Trophoblast cell (in vitro differentiated cells and primary cell): ENCODE data around the gene AFF4.

Experiments
- DNase-seq, 2 donors: peaks; one replicate each; pipeline ENCODE4 v3.0.0-alpha.2; 2016
- H2AFZ ChIP-seq: 2 replicates; pipeline ENCODE4 v1.6.1; 2013; ENCODE audit warnings: low read length, moderate library complexity, mild to moderate bottlenecking; ENCODE audit not compliant: insufficient read depth, poor library complexity
- H2AK5ac ChIP-seq: 2 replicates; pipeline ENCODE4 v1.6.1; 2013; ENCODE audit warnings: mild to moderate bottlenecking, low read length
- H2BK120ac ChIP-seq: 2 replicates; pipeline ENCODE4 v1.6.1; 2013; ENCODE audit warnings: low read length, mild to moderate bottlenecking, moderate library complexity; ENCODE audit not compliant: insufficient read depth, poor library complexity
- H2BK12ac ChIP-seq: 2 replicates; pipeline ENCODE4 v1.6.1; 2013; ENCODE audit warnings: mild to moderate bottlenecking, low read length, moderate library complexity
- H2BK5ac ChIP-seq: 2 replicates; pipeline ENCODE4 v1.6.1; 2013; ENCODE audit warnings: low read length, low read depth, moderate library complexity, mild to moderate bottlenecking; ENCODE audit not compliant: poor library complexity
- H3K14ac ChIP-seq: 2 replicates; pipeline ENCODE4 v1.6.1; 2013; ENCODE audit warnings: mild to moderate bottlenecking, low read length
- H3K18ac ChIP-seq: 2 replicates; pipeline ENCODE4 v1.6.1; 2013; ENCODE audit warnings: mild to moderate bottlenecking, low read length
- H3K23ac ChIP-seq: 2 replicates; pipeline ENCODE4 v1.6.1; 2013; ENCODE audit warnings: low read length
- H3K27ac ChIP-seq: 2 replicates; pipeline ENCODE4 v1.5.1; 2013; ENCODE audit warnings: low read depth, mild to moderate bottlenecking, inconsistent platforms, low read length, moderate library complexity
- H3K27me3 ChIP-seq: 2 replicates; pipeline ENCODE4 v1.6.1; 2013; ENCODE audit warnings: inconsistent platforms, mild to moderate bottlenecking, low read length, moderate library complexity; ENCODE audit not compliant: insufficient read depth
- H3K36me3 ChIP-seq, 2 experiments: 1 replicate in 1 of 2; 2 replicates in 1 of 2; pipeline ENCODE4 v1.6.1; 2013; ENCODE audit warnings: low read length in 2 of 2, mild to moderate bottlenecking in 2 of 2, moderate library complexity in 1 of 2; ENCODE audit not compliant: insufficient read depth in 2 of 2, control insufficient read depth in 1 of 2
- H3K4ac ChIP-seq: 2 replicates; pipeline ENCODE4 v1.6.1; 2013; ENCODE audit warnings: low read depth, mild to moderate bottlenecking, low read length, moderate library complexity
- H3K4me1 ChIP-seq, 2 experiments: 1 replicate in 1 of 2; 2 replicates in 1 of 2; pipeline ENCODE4 v1.6.1; 2013; ENCODE audit warnings: low read length in 2 of 2, mild to moderate bottlenecking in 2 of 2, moderate library complexity in 1 of 2; ENCODE audit not compliant: insufficient read depth in 2 of 2, control insufficient read depth in 1 of 2
- H3K4me2 ChIP-seq: 2 replicates; pipeline ENCODE4 v1.6.1; 2013; ENCODE audit warnings: inconsistent platforms, mild to moderate bottlenecking, low read length, moderate library complexity
- H3K4me3 ChIP-seq: 2 replicates; pipeline ENCODE4 v1.5.1; 2013; ENCODE audit warnings: mild to moderate bottlenecking, low read depth, low read length, inconsistent platforms
- H3K79me1 ChIP-seq: one replicate; pipeline ENCODE4 v1.6.1; 2013; ENCODE audit warnings: low read length
- H3K79me2 ChIP-seq: 2 replicates; pipeline ENCODE4 v1.6.1; 2013; ENCODE audit warnings: low read length, mild to moderate bottlenecking; ENCODE audit not compliant: control insufficient read depth, insufficient read depth, poor library complexity
- H3K9ac ChIP-seq: 2 replicates; pipeline ENCODE4 v1.6.1; 2013; ENCODE audit warnings: mild to moderate bottlenecking, low read length
- H3K9me3 ChIP-seq: 2 replicates; pipeline ENCODE4 v1.6.1; 2013; ENCODE audit warnings: low read depth, mild to moderate bottlenecking, control low read depth, inconsistent platforms, low read length; ENCODE audit not compliant: insufficient read depth
- H4K12ac ChIP-seq: 2 replicates; pipeline ENCODE4 v1.6.1; 2013; ENCODE audit warnings: low read depth, mild to moderate bottlenecking, low read length, moderate library complexity
- H4K8ac ChIP-seq: 2 replicates; pipeline ENCODE4 v1.6.1; 2013; ENCODE audit warnings: low read depth, mild to moderate bottlenecking, low read length, moderate library complexity
- H4K91ac ChIP-seq: one replicate; pipeline ENCODE4 v1.6.1; 2013; ENCODE audit warnings: low read depth, mild to moderate bottlenecking, low read length, moderate library complexity
- WGBS: extraction: QIAGEN DNeasy Blood & Tissue Kit; methylation state at CpG from one replicate; pipeline ENCODE4 v1.1.7; 2013; ENCODE audit warnings: missing lambda C conversion rate; ENCODE audit not compliant: insufficient read length, insufficient coverage; ENCODE audit errors: extremely low coverage; 5-methylcytosine and 5-hydroxymethylcytosine counted together

AFF4 gene

DNA sequence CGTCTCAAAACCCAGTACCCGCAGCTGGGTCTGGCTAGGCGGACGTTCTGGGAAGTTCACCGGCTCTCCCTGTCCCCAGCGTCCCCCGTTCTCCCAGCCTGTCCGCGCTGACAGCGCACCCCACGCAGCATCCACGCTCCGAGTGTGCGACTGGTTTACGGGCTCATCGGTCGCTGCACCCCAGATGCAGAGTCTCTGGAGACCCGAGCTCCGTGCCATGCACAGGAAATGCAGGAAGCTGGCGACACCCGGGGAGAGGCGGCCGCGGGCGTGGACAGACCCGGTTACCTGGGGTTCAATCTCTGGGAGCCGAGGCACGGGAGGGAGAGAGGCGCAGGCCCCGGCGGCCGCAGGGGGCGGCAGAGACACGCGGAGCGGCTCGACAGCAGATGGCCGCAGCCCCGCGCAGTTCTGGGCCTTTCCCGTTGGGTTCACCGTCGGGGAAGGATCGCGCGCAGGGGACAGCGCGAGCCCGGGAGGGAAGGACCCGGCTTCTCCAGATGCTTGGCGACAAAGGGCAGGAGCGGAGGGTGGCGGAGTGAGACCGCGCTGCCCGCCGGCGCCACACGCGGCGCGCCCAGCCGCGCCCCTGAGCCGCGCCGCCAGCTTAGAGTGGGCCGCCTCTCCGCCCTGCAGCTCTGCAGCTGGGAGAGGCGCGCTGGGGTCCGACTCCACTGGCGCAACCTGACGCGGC, 133.5 kb downstream of the AFF4 start:
- H3K4me3 ChIP-seq = peak overlapping the region; percentile 76
- H2BK120ac ChIP-seq = peak overlapping the region; percentile 78
- H3K18ac ChIP-seq = peak overlapping the region; percentile 92
- peak overlapping the region; percentile 79 for H4K12ac ChIP-seq
- H3K27me3 ChIP-seq = no peaks in the 10 kb centered on the region
- H3K4me1 ChIP-seq = peaks cover 17 to 22% of the 10 kb centered on the region in 2 experiments
- no peak overlapping the region for H2BK12ac ChIP-seq
- H3K9me3 ChIP-seq = no peaks in the 10 kb centered on the region
- H2AFZ ChIP-seq = peak overlapping the region; percentile 94
- peak overlapping the region; percentile 31 for H2BK5ac ChIP-seq
- H2AK5ac ChIP-seq = peak overlapping the region; percentile 44
- H3K79me1 ChIP-seq = peaks cover 17% of the 10 kb centered on the region
- peak overlapping the region; percentile 81 for H4K8ac ChIP-seq
- peak overlapping the region; percentile 81 for H3K4me2 ChIP-seq
- H3K9ac ChIP-seq = peak overlapping the region; percentile 70
- H3K27ac ChIP-seq = peak overlapping the region; percentile 24
- H4K91ac ChIP-seq = peak overlapping the region; percentile 93
- no peak overlapping the region for H3K23ac ChIP-seq
- WGBS = no CpG with 5 or more reads among the region's 75 CpGs
- no peaks in the 10 kb centered on the region for H3K36me3 ChIP-seq
- H3K4ac ChIP-seq = peak overlapping the region; percentile 50
- peak overlapping the region; percentile 94 for H3K14ac ChIP-seq
- peaks cover 6% of the 10 kb centered on the region for H3K79me2 ChIP-seq
- peak; percentile 47 to 75 for DNase-seq

DNA sequence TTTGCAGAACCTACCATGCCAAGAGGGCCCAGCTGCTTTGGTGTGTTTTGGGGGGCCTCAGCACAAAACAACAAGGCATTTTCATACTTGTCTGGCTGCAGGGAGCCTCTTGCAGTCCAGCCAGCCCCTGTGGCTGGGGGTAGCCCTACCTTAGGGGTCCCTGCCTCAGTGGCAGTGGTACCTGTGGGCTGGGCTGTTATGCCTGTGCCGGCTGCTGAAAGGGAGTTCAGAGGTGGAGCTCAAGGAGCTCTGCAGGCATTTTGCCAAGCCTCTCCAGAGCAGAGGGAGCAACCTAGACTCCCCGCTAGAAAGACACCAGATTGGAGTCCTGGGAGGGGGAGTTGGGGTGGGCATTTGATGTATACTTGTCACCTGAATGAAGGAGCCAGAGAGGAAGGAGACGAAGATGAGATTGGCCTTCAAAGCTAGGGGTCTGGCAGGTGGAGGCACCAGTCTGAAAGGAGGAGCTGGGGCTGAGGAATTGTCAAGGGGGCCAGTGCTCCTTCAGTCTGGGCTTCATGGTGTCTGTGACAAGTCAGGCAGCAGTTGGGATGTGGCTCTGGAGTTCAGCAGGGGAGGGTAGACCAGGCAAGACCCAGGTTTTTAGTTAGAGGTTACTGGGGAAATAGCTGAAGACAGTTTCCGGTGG, 134.5 kb downstream of the AFF4 start:
- Histone ChIP-seq H3K36me3 (peaks cover 0 to under 1% of the 10 kb centered on the region in 2 experiments), H3K4me3 (no peak overlapping the region), H3K27me3 (no peaks in the 10 kb centered on the region), H2BK120ac (no peak overlapping the region), H3K4ac (no peak overlapping the region), H2AK5ac (no peak overlapping the region), H4K12ac (no peak overlapping the region), H3K14ac (no peak overlapping the region), H2BK5ac (no peak overlapping the region), H2BK12ac (no peak overlapping the region), H3K79me2 (peaks cover 6% of the 10 kb centered on the region), H4K91ac (no peak overlapping the region), H3K4me2 (no peak overlapping the region), H3K9me3 (no peaks in the 10 kb centered on the region), H3K23ac (no peak overlapping the region), H4K8ac (no peak overlapping the region), H2AFZ (no peak overlapping the region), H3K9ac (no peak overlapping the region), H3K27ac (no peak overlapping the region), H3K79me1 (peaks cover 17% of the 10 kb centered on the region), H3K4me1 (peaks cover 17 to 22% of the 10 kb centered on the region in 2 experiments), H3K18ac (no peak overlapping the region)
- no peak for DNase-seq
- no CpG with 5 or more reads among the region's 4 CpGs for WGBS

DNA sequence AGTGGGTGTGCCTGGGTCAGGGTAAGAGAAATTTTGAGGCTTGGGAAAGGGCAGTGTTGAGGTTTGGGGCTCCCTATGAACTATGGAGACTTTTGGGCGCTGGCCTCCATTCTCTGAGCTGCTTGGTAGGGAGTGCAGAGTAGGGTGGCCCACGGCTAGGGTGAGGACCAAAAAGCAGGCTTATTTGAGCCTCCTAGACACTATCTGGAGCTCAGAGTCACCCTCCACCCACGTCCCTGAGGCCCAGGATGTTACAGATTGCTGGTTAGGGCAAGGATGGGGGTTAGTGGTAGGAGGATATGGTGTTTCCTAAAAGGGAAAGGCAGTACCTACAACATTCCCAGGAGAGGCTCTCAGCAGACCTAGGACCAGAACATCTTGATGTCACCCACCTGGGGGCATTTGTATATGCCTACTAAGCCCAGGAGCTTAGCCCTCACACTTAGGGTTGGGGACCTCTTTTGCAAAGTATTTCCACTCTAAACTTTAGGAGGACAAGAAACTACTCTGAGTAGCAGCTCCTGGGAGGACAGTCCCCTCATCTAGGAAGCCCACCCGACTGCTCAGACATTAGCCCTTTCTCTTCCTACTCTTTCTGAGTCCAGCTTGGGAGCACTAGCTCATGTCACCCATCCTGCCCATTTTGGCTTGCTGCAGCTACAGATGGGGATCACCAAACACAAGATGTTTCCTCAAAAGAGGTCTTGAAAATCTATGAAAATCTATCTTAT, 135.3 kb downstream of the AFF4 start:
- Histone ChIP-seq H3K14ac (no peak overlapping the region), H3K4me3 (no peak overlapping the region), H2AFZ (no peak overlapping the region), H3K4me2 (no peak overlapping the region), H4K91ac (no peak overlapping the region), H3K4ac (no peak overlapping the region), H3K36me3 (peaks cover 0 to 3% of the 10 kb centered on the region in 2 experiments), H3K4me1 (peaks cover 22 to 30% of the 10 kb centered on the region in 2 experiments), H2BK5ac (no peak overlapping the region), H3K79me1 (peaks cover 22% of the 10 kb centered on the region), H3K79me2 (peaks cover 6% of the 10 kb centered on the region), H2BK12ac (no peak overlapping the region), H3K9me3 (no peaks in the 10 kb centered on the region), H2BK120ac (no peak overlapping the region), H3K9ac (no peak overlapping the region), H2AK5ac (no peak overlapping the region), H4K8ac (no peak overlapping the region), H3K18ac (no peak overlapping the region), H3K27me3 (no peaks in the 10 kb centered on the region), H4K12ac (no peak overlapping the region), H3K23ac (no peak overlapping the region), H3K27ac (no peak overlapping the region)
- WGBS = no CpG with 5 or more reads among the region's 4 CpGs
- no peak for DNase-seq

DNA sequence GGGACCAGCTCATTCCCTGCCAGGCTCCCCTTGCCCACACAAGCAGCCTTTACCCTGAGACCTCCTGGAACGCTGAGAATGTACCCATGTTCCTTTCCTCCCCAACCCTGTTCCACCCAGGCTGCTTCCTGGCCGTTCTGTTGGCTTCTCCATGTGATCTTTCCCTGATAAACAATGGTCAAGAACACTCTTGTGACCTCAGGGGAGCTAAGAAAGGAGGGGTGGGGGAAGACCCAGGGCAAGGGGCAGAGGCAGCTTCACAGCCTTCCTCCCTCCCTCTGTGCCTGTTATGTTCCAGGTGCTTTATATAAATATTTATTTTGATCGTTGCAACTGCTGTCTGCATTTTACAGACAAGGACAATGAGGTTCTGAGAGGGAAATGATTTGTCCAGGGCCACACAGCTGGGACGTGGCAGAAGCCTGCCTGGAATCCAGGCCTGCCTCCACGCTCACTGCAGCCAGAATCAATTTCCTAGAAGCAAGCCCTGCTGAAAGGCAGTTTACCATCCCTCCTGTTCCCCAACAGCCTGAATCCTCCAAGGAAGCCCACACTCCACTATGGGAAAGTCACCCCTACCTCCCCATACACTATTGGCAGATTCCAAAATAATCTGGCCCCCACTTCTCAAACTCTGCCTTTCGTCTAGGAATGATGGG, 136.9 kb downstream of the AFF4 start:
- H4K91ac ChIP-seq = peak overlapping the region; percentile 53
- H3K79me2 ChIP-seq = peaks cover 6% of the 10 kb centered on the region
- H3K9ac ChIP-seq = no peak overlapping the region
- no peak overlapping the region for H3K4me2 ChIP-seq
- H3K9me3 ChIP-seq = no peaks in the 10 kb centered on the region
- H3K27me3 ChIP-seq = no peaks in the 10 kb centered on the region
- H3K4me1 ChIP-seq = peaks cover 28 to 36% of the 10 kb centered on the region in 2 experiments
- H3K23ac ChIP-seq = no peak overlapping the region
- H3K18ac ChIP-seq = peak overlapping the region; percentile 51
- H4K8ac ChIP-seq = peak overlapping the region; percentile 64
- WGBS = no CpG with 5 or more reads among the region's 6 CpGs
- no peak overlapping the region for H2BK12ac ChIP-seq
- no peak for DNase-seq
- H3K14ac ChIP-seq = no peak overlapping the region
- H3K79me1 ChIP-seq = peaks cover 23% of the 10 kb centered on the region
- H2AFZ ChIP-seq = peak overlapping the region; percentile 24
- no peak overlapping the region for H3K27ac ChIP-seq
- H2AK5ac ChIP-seq = peak overlapping the region; percentile 4
- H3K4ac ChIP-seq = no peak overlapping the region
- H2BK5ac ChIP-seq = no peak overlapping the region
- H3K36me3 ChIP-seq = peaks cover 0 to 3% of the 10 kb centered on the region in 2 experiments
- no peak overlapping the region for H3K4me3 ChIP-seq
- H2BK120ac ChIP-seq = peak overlapping the region; percentile 21
- no peak overlapping the region for H4K12ac ChIP-seq
